ENCODE measurements around the gene SULF2.

The SULF2 gene

DNA sequence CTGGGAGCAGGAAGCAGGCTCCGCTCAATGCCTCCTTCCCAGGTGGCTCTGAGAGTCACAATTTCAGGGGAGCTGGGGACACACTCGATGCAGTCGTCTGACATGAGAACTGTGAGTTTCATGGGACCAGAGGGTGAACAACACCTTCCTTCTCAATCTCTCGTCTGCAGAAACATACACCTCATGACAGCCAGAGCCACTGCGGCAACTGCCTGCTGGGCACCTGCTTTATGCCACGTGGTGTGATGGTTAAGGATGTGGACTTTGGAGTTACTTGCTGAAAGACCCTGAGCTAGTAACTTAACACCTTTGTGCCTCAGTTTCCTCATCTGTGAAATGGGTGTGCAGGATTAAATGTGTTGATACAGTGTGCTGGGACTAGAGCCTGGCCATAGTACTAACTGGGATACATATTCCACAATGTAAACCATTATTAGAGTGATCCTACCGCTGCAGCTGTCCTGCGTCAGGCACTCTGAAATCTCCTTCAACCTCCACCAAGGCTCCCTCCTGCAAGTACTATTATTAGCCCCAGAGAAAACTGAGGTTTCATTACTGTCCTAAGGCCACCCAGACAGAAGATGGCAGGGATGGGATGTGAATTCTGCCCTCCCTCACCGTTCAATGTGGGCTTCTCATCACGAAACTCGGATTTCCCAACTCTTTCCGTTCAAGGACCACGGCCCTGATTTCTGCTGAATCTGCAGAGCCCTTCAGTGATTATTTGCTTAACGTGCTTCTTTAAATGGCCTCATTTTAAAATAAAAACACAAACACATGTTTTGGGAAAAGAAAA lies 24.4 kb downstream of the SULF2 start:
- peaks cover 16% of the 10 kb centered on the region for H3K36me3 ChIP-seq
- peaks cover 8 to 24% of the 10 kb centered on the region in 2 experiments for H3K4me1 ChIP-seq (ENCODE audit: control insufficient read depth in 1 of 2, insufficient read depth in 1 of 2, low read depth in 1 of 2, low read length in 1 of 2)
- no peaks in the 10 kb centered on the region for H3K9me3 ChIP-seq
- no peak overlapping the region for H3K27ac ChIP-seq
- TF ChIP-seq, protein P1, sequence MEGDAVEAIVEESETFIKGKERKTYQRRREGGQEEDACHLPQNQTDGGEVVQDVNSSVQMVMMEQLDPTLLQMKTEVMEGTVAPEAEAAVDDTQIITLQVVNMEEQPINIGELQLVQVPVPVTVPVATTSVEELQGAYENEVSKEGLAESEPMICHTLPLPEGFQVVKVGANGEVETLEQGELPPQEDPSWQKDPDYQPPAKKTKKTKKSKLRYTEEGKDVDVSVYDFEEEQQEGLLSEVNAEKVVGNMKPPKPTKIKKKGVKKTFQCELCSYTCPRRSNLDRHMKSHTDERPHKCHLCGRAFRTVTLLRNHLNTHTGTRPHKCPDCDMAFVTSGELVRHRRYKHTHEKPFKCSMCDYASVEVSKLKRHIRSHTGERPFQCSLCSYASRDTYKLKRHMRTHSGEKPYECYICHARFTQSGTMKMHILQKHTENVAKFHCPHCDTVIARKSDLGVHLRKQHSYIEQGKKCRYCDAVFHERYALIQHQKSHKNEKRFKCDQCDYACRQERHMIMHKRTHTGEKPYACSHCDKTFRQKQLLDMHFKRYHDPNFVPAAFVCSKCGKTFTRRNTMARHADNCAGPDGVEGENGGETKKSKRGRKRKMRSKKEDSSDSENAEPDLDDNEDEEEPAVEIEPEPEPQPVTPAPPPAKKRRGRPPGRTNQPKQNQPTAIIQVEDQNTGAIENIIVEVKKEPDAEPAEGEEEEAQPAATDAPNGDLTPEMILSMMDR (IDR thresholded peaks at IDR 0.05): no peak
- peaks cover 4% of the 10 kb centered on the region for H3K27me3 ChIP-seq
- no peak overlapping the region for H3K4me3 ChIP-seq (ENCODE audit: low read depth in 1 of 2, low read length in 1 of 2)

DNA sequence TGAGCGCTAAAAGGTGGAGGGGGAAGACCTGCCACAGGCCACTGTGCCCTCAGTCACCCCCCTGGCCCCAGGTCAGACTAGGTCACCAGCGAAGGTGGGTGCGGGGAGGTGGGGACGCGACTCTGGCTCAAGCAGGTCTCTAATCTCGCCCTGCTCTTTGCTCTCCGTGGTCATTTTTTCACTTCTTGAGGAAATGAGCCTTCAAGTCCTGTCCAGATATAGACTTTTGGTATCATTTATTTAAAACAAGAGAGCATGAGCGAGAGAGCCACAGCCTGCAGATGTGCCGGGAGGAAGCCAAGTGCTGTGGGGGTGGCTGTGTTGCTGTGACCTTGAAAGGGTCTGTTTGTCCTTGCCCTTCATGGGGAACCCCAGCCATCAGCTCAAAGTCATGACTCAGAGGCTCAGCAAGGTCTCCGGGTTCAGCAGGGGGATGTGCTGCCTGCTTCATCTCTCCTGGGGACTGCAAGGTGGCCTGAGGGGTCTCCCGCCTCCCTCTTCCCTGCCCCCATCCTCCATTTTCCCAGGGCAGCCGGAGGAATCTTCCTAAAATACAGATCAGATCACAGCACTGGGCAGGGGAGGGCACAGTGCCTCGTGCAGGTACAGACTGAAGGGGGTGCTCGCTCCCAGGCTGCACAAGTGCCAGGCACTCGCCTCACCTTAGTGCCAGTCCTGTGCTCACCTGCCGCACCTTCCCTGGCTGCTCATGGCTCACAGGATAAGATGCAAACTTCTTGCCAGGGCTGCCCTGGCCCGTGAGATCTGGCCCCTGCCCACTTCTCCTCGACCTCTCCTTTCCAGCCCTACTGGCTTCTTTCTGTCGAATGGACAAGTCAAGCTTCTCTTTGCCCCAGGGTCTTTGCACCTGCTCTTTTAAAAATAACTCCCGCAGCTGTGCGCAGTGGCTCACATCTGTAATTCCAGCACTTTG lies 26.5 kb downstream of the SULF2 start:
- H3K27me3 ChIP-seq: peaks cover 4% of the 10 kb centered on the region

DNA sequence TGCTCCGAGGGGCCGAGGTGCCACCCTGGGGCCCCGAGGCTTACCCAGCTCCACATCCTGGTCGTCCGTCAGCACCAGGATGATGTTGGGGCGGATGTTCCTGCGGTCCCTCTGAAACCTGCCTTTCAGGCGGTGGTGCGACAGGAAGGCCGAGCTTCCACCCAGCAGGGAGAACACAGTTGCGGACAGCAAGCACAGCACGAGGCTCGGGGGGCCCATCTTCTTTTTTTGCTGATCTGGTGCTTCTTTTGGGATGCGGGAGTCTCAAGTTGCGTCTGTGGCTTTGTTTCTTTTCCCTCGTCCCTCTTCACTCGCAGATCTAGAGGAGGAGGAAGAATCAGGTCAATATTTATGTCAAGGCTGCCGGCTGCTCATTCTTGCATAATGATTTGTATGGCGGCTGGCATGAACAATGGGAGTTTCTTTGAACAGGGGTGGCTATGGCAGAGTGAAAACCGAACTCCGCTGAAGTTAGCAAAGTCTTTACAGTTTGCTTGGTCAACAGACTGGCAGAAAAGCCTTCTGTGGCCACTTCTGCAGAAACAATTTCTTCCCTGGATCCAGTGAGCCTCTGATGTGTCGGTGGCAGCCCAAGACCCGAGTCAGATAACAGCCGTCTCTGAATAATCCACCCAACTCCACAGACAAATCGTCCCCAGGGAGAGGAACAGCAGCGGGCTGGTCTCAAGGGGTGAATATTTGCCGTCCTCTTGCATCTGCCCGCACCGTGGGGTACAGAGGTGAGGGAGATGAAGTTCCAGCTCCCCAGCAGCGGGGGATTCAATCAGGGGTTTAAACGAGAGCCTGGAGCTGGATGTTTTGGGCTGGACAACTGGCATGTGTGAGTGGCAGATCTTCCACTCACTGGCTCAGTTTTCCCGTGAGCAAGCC lies 27.9 kb downstream of the SULF2 start:
- no peaks in the 10 kb centered on the region for H3K9me3 ChIP-seq
- TF ChIP-seq, protein P1 (IDR thresholded peaks at IDR 0.05): no peak
- H3K4me1 ChIP-seq (ENCODE audit: control insufficient read depth in 1 of 2, insufficient read depth in 1 of 2, low read depth in 1 of 2, low read length in 1 of 2): peaks cover 0 to under 1% of the 10 kb centered on the region in 2 experiments
- H3K27me3 ChIP-seq: peaks cover 4% of the 10 kb centered on the region
- no peak overlapping the region for H3K4me3 ChIP-seq (ENCODE audit: low read depth in 1 of 2, low read length in 1 of 2)
- H3K27ac ChIP-seq: peak overlapping the region; percentile 13
- H3K36me3 ChIP-seq: peaks cover 34% of the 10 kb centered on the region

More for the DNA sequence above, 26.5 kb downstream of the SULF2 start:
- no peaks in the 10 kb centered on the region for H3K9me3 ChIP-seq
- H3K27ac ChIP-seq: no peak overlapping the region
- H3K4me3 ChIP-seq (ENCODE audit: low read depth in 1 of 2, low read length in 1 of 2): no peak overlapping the region
- TF ChIP-seq, protein P1 (IDR thresholded peaks at IDR 0.05): no peak
- H3K36me3 ChIP-seq: peaks cover 34% of the 10 kb centered on the region
- H3K4me1 ChIP-seq (ENCODE audit: control insufficient read depth in 1 of 2, insufficient read depth in 1 of 2, low read depth in 1 of 2, low read length in 1 of 2): peaks cover 0 to 12% of the 10 kb centered on the region in 2 experiments

DNA sequence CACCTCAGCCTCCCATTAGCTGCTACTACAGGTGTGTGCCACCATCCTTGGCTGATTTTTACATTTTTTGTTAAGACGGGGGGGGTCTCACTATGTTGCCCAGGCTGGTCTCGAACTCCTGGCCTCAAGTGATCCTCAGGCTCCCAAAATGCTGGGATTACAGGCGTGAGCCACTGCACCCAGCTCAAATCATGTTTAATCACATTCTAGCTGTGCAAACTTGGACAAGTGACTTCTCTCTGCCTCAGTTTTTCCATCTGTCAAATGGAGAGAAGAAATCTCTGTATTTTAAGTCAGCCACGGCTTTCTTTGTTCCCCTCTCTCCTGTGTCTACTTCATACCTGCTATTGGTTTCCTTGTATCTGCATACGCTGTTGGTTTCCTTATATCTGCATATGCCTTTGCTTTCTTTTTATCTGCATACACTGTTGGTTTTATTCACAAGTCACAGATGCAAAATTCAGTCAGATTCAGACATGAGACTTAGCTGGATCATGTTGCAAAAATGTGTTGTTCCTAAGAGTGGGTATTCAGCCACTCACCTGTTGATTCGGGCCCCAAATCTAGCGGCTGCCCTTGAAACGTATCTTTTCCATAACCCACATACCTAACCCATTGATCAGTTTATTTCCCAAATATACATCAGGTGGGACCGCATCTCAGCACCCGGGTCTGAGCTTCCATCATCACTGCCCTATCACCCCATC lies 30.2 kb downstream of the SULF2 start:
- no peaks in the 10 kb centered on the region for H3K9me3 ChIP-seq
- H3K36me3 ChIP-seq: peaks cover 41% of the 10 kb centered on the region
- H3K27me3 ChIP-seq: no peaks in the 10 kb centered on the region
- peaks cover 2 to 12% of the 10 kb centered on the region in 2 experiments for H3K4me1 ChIP-seq (ENCODE audit: control insufficient read depth in 1 of 2, insufficient read depth in 1 of 2, low read depth in 1 of 2, low read length in 1 of 2)
- H3K27ac ChIP-seq: no peak overlapping the region
- TF ChIP-seq, protein P1 (IDR thresholded peaks at IDR 0.05): no peak
- no peak overlapping the region for H3K4me3 ChIP-seq (ENCODE audit: low read depth in 1 of 2, low read length in 1 of 2)

Measured in neutrophil (primary cell).